ENCODE measurements around the gene LHX4.
A peak's percentile ranks its signal among the peaks of the same experiment; 100 is the strongest.

The LHX4 gene

GRCh38 chr1:180280617-180281016 lies 50.6 kb downstream of the LHX4 start:
- intact Hi-C loops (cut with micrococcal nuclease): no loop called here
- Mint-ChIP-seq H3K36me3 (ENCODE audit: low read depth) (peaks cover 18% of the 10 kb centered on the region), H3K27me3 (no peaks in the 10 kb centered on the region)

GRCh38 chr1:180281490-180281889 lies 51.4 kb downstream of the LHX4 start:
- no peak overlapping the region for H3K4me3 Mint-ChIP-seq
- no peaks in the 10 kb centered on the region for H3K27me3 Mint-ChIP-seq
- H3K36me3 Mint-ChIP-seq (ENCODE audit: low read depth): peaks cover 18% of the 10 kb centered on the region
- peaks cover 48% of the 10 kb centered on the region for H3K4me1 Mint-ChIP-seq (ENCODE audit: low read depth)
- H3K9me3 Mint-ChIP-seq: no peaks in the 10 kb centered on the region
- intact Hi-C loops (cut with micrococcal nuclease): no loop called here
- peak overlapping the region; percentile 71 for H3K27ac Mint-ChIP-seq

More at GRCh38 chr1:180280617-180281016, 50.6 kb downstream of the LHX4 start:
- peaks cover 51% of the 10 kb centered on the region for H3K4me1 Mint-ChIP-seq (ENCODE audit: low read depth)
- H3K27ac Mint-ChIP-seq: peak overlapping the region; percentile 71
- no peak overlapping the region for H3K4me3 Mint-ChIP-seq
- H3K9me3 Mint-ChIP-seq: no peaks in the 10 kb centered on the region

- H3K36me3 Mint-ChIP-seq (ENCODE audit: low read depth): peaks cover 19% of the 10 kb centered on the region
- no peak overlapping the region for H3K4me3 Mint-ChIP-seq
- intact Hi-C loops (cut with micrococcal nuclease): no loop called here
- peak overlapping the region; percentile 71 for H3K27ac Mint-ChIP-seq
- H3K27me3 Mint-ChIP-seq: no peaks in the 10 kb centered on the region
- peaks cover 40% of the 10 kb centered on the region for H3K4me1 Mint-ChIP-seq (ENCODE audit: low read depth)
- H3K9me3 Mint-ChIP-seq: no peaks in the 10 kb centered on the region
Observed at GRCh38 chr1:180282401-180283044, 52.5 kb downstream of the LHX4 start.

- Mint-ChIP-seq H3K4me1 (ENCODE audit: low read depth) (peaks cover 40% of the 10 kb centered on the region), H3K27me3 (no peaks in the 10 kb centered on the region), H3K36me3 (ENCODE audit: low read depth) (peaks cover 24% of the 10 kb centered on the region), H3K4me3 (no peak overlapping the region), H3K27ac (peak overlapping the region; percentile 71), H3K9me3 (no peaks in the 10 kb centered on the region)
- intact Hi-C loops (cut with micrococcal nuclease): no loop called here
Observed at GRCh38 chr1:180283098-180283497, 53.0 kb downstream of the LHX4 start.

GRCh38 chr1:180286417-180286816 lies 56.4 kb downstream of the LHX4 start:
- peaks cover 43% of the 10 kb centered on the region for H3K4me1 Mint-ChIP-seq (ENCODE audit: low read depth)
- no peaks in the 10 kb centered on the region for H3K27me3 Mint-ChIP-seq
- peaks cover 13% of the 10 kb centered on the region for H3K36me3 Mint-ChIP-seq (ENCODE audit: low read depth)
- intact Hi-C loops (cut with micrococcal nuclease): no loop called here
- no peak overlapping the region for H3K27ac Mint-ChIP-seq
- H3K9me3 Mint-ChIP-seq: no peaks in the 10 kb centered on the region
- H3K4me3 Mint-ChIP-seq: no peak overlapping the region

- H3K9me3 Mint-ChIP-seq: peaks cover 7% of the 10 kb centered on the region
- no peaks in the 10 kb centered on the region for H3K27me3 Mint-ChIP-seq
- H3K27ac Mint-ChIP-seq: peak overlapping the region; percentile 86
- H3K36me3 Mint-ChIP-seq (ENCODE audit: low read depth): peaks cover 20% of the 10 kb centered on the region
- intact Hi-C loops (cut with micrococcal nuclease): no loop called here
- H3K4me3 Mint-ChIP-seq: peak overlapping the region; percentile 44
- peaks cover 35% of the 10 kb centered on the region for H3K4me1 Mint-ChIP-seq (ENCODE audit: low read depth)
Observed at GRCh38 chr1:180287988-180288705, 58.1 kb downstream of the LHX4 start.

- no peak overlapping the region for H3K4me3 Mint-ChIP-seq
- peaks cover 8% of the 10 kb centered on the region for H3K9me3 Mint-ChIP-seq
- no peaks in the 10 kb centered on the region for H3K27me3 Mint-ChIP-seq
- peaks cover 39% of the 10 kb centered on the region for H3K4me1 Mint-ChIP-seq (ENCODE audit: low read depth)
- intact Hi-C loops (cut with micrococcal nuclease): no loop called here
- peak overlapping the region; percentile 86 for H3K27ac Mint-ChIP-seq
- H3K36me3 Mint-ChIP-seq (ENCODE audit: low read depth): peaks cover 23% of the 10 kb centered on the region
Observed at GRCh38 chr1:180288940-180289339, 58.9 kb downstream of the LHX4 start.

GRCh38 chr1:180290265-180291001 lies 60.4 kb downstream of the LHX4 start:
- intact Hi-C loops (cut with micrococcal nuclease): no loop called here

GRCh38 chr1:180291004-180291403 lies 60.9 kb downstream of the LHX4 start:
- intact Hi-C loops (cut with micrococcal nuclease): no loop called here
- peaks cover 29% of the 10 kb centered on the region for H3K36me3 Mint-ChIP-seq (ENCODE audit: low read depth)
- H3K9me3 Mint-ChIP-seq: peaks cover 8% of the 10 kb centered on the region
- H3K4me1 Mint-ChIP-seq (ENCODE audit: low read depth): peaks cover 49% of the 10 kb centered on the region
- H3K27me3 Mint-ChIP-seq: no peaks in the 10 kb centered on the region
- H3K27ac Mint-ChIP-seq: peak overlapping the region; percentile 62
- H3K4me3 Mint-ChIP-seq: no peak overlapping the region

More at GRCh38 chr1:180290265-180291001, 60.4 kb downstream of the LHX4 start:
- Mint-ChIP-seq H3K27ac (peak overlapping the region; percentile 62), H3K9me3 (peaks cover 8% of the 10 kb centered on the region), H3K4me1 (ENCODE audit: low read depth) (peaks cover 46% of the 10 kb centered on the region), H3K27me3 (no peaks in the 10 kb centered on the region), H3K36me3 (ENCODE audit: low read depth) (peaks cover 23% of the 10 kb centered on the region), H3K4me3 (no peak overlapping the region)

GRCh38 chr1:180294711-180295110 lies 64.6 kb downstream of the LHX4 start:
- intact Hi-C loops (cut with micrococcal nuclease): no loop called here
- Mint-ChIP-seq H3K4me1 (ENCODE audit: low read depth) (peaks cover 40% of the 10 kb centered on the region), H3K9me3 (peaks cover 8% of the 10 kb centered on the region), H3K4me3 (no peak overlapping the region), H3K27ac (no peak overlapping the region), H3K27me3 (no peaks in the 10 kb centered on the region), H3K36me3 (ENCODE audit: low read depth) (peaks cover 23% of the 10 kb centered on the region)

- intact Hi-C loops (cut with micrococcal nuclease): no loop called here
- no peak overlapping the region for H3K27ac Mint-ChIP-seq
- H3K4me3 Mint-ChIP-seq: no peak overlapping the region
- peaks cover 23% of the 10 kb centered on the region for H3K36me3 Mint-ChIP-seq (ENCODE audit: low read depth)
- H3K9me3 Mint-ChIP-seq: peaks cover 8% of the 10 kb centered on the region
- H3K27me3 Mint-ChIP-seq: no peaks in the 10 kb centered on the region
- H3K4me1 Mint-ChIP-seq (ENCODE audit: low read depth): peaks cover 31% of the 10 kb centered on the region
Observed at GRCh38 chr1:180295999-180296398, 65.9 kb downstream of the LHX4 start.

- Mint-ChIP-seq H3K27me3 (no peaks in the 10 kb centered on the region), H3K27ac (no peak overlapping the region), H3K9me3 (no peaks in the 10 kb centered on the region), H3K36me3 (ENCODE audit: low read depth) (peaks cover 11% of the 10 kb centered on the region), H3K4me1 (ENCODE audit: low read depth) (peaks cover 25% of the 10 kb centered on the region), H3K4me3 (no peak overlapping the region)
- intact Hi-C loops (cut with micrococcal nuclease): no loop called here
Observed at GRCh38 chr1:180299479-180300221, 69.6 kb downstream of the LHX4 start.

- Mint-ChIP-seq H3K27ac (no peak overlapping the region), H3K4me3 (no peak overlapping the region), H3K9me3 (no peaks in the 10 kb centered on the region), H3K36me3 (ENCODE audit: low read depth) (no peaks in the 10 kb centered on the region), H3K4me1 (ENCODE audit: low read depth) (peaks cover 13% of the 10 kb centered on the region), H3K27me3 (no peaks in the 10 kb centered on the region)
- intact Hi-C loops (cut with micrococcal nuclease): no loop called here
Observed at GRCh38 chr1:180301135-180301742, 71.2 kb downstream of the LHX4 start.

Measured in dendritic cell treated with granulocyte-macrophage colony-stimulating factor and Interleukin-4, amounts not matched to agents 40 ng/mL and 50 ng/mL, for 4 days (primary cell).